HG03108 (cell line): ENCODE measurements around the gene AHRR.

Experiments
- ATAC-seq: cut with Tn5 transposase; IDR thresholded peaks from one replicate; pipeline ENCODE4 v1.9.1; 2021; ENCODE audit warnings: moderate library complexity; ENCODE audit not compliant: unreplicated experiment

Gene AHRR

DNA sequence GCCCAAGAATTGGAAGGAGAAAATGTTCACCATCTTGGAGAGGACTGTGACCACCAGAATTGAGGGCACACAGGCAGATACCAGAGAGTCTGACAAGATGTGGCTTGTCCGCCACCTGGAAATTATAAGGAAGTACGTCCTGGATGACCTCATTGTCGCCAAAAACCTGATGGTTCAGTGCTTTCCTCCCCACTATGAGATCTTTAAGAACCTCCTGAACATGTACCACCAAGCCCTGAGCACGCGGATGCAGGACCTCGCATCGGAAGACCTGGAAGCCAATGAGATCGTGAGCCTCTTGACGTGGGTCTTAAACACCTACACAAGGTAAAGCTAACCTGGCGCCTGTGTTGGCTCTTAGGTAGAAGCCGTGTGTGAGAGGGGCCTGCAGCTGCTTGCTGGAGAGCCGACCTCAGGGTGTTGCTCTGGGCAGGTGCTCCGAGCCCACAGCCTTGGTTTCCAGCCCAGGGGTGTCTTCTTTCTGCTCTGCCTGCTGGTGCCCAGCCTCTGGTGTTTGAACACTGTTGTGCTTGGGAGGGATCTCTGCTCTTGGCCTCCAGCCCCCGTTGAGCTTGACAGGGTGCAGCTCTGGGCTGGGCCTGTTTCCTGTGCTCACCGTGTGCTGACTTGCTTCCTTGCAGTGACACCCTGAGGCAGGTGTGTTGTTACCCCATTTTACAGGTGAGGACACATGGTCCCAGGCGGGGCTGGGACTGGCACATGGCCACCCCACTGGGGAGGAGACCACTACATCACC, 132.4 kb downstream of the AHRR start:
- ATAC-seq, result no peak

DNA sequence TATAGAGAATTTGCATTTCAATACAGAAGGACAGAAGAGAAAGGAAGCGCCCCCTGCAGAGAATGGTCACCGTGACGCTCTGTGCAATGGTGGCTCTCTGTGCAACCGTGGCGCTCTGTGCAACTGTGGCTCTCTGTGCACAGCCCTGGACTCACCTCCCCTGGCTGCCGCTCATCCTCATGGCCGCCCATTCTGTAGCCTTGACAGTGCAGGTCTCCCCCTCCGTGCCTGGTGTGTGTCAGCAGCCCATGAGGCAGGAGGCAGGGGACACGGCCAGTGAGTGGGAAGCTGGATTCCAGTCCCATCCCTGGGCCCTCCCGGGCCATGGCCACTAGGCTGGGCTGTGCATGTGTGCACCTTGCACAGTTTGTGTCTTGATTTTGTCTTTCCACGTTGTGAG, 133.4 kb downstream of the AHRR start:
- ATAC-seq, result no peak

DNA sequence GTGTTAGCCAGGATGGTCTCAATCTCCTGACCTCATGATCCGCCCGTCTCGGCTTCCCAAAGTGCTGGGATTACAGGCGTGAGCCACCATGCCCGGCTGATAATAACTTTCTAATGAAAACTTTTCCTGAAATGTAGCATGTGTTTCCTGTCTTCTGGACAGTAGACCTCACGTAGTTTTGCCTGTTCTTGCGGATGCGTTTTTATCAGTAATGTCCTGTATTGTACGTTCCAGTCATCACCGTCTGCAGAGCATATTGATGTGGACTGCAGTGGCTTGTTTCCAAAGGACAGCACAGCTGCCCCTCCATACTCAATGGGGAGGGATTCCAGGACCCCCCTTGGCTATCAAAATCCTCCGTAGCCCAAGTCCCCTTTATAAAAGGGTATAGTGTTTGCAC, 134.3 kb downstream of the AHRR start:
- no peak for ATAC-seq

DNA sequence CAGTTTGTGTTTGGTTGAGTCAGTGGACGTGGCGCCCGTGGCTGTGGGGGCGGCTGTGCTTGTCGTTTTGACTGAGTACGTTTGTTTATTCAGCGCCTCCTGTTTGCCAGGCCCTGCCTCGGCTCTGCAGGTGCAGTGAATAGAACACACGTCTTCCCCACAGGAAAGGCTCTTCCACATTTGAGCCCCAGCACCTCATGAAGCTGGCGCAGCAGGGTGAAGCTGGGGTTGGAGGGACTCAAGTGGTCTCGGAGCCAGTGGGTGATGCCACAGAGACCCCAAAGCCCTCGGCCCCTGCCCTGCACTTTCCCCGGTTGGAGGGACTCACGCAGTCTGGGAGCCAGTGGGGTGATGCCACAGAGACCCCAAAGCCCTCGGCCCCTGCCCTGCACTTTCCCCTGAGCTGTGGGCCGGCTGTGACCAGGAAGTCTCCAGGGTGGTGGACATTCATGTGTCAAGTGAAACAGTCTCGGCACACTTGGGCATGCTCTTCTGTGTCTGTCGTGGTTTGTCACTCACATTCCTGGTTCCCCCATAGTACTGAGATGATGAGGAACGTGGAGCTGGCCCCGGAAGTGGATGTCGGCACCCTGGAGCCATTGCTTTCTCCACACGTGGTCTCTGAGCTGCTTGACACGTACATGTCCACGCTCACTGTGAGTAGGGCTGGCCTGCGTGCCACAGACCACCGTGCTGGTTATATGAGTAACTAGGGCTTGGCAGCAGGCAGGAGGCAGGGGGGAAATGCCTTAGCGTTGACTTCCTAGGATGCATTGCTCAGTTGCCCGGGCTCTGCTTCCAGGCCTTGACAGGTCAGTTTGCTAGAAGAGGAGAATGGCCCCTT, 135.1 kb downstream of the AHRR start:
- no peak for ATAC-seq

DNA sequence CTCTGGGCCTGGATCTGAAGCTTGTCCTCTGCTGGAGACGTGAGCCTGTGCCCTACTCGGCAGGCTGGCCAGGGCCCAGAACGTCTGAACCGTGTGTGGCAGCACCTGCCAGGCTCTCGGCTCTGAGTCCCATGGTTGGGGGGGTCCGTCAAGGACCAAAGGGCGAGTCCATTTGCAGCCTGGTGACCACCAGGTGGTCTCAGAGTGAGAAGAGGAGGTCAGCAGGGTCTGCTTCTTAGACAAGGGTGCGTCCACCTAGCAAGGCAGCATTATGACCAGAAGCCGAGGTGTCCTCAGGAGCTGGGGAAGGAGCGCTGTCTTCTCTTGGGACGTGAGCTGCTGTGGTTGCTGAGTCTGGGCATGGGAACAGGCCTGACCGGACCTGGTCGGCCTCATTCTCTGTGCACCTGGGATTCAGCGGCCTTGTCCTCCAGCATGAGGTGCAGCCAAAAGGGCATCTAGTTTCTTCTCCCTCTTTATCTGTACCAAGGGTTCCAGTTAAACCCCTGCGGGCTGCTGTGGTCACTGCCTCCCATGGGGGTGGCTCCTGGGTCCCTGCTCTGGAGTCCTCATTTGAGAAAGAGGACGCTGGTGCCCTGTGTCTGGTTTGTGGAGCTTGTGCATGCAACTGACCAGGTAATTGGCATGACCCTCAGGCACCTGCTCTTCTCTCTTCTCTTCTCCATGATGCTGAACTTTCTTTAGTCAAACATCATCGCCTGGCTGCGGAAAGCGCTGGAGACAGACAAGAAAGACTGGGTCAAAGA, 135.9 kb downstream of the AHRR start:
- no peak for ATAC-seq

DNA sequence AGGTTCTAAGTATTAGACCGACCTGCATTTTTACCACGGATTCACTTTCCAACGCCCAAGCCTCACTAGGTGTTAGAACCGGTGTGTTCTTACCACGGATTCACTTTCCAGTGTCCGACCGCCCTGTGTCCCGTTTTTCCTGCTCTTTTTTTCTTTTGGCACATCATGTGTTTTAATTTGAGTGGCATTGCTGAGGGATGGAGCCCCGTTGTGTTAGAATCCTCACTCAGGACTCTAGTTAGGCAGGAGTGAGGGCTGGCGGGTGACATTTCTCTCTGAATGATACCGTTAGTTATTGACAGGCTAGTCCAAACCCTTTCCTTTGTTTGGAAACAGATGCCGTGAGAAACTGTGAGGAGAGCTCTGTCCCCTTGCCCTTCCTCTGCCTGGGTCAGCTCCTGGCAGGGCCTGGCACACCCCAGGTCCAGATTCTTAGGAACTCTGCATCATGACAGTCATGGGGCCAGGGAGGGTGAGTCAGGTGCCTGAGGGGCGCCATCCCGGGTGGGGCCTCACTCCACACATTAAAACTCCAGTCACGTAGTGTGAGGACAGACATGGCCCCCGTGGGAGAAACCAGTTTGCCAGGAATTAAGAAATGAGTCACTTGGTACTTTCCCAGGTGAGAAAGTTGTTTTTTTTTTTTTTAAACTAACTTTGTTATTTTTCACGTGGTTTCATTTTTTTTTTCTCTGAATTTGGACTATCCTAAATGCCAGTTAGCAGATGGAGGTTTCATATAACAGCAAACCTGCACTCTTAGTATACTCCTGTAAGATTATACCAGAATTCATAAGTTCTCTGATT, 137.2 kb downstream of the AHRR start:
- ATAC-seq, result peak; percentile 44

DNA sequence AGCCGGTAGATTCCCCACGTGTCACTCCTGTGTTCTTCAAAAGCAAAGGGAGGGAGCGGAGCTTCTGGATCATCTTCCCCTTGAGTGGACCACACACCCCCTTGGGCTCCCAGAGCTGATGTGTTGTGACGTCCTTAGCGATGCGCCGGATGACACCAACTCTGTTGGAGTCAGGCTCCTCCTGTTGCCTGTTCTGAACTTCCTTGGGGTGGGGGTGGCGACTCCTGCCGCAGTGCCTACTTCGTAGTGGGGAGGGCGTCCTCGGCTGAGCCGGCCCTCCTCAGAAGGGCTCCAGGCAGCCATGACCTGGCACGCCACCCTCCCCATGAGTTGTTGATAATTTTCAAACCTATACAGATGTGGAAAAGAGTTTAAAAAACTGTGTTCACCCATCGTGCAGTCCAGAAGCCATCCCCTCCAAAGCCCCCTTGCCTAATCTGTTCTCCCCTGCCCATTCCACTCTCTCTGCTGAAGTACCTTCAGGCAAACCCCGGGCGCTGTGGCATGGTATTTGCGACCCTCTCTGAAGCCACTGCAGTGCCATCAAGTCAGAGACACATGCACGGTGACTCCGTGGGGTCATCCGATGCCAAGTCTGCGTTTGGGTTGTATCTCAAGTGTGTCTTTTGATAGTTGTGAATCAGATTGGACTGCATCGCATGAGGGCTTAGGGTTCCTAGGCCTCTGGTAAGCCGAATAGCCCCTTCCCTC, 138.2 kb downstream of the AHRR start:
- no peak for ATAC-seq

DNA sequence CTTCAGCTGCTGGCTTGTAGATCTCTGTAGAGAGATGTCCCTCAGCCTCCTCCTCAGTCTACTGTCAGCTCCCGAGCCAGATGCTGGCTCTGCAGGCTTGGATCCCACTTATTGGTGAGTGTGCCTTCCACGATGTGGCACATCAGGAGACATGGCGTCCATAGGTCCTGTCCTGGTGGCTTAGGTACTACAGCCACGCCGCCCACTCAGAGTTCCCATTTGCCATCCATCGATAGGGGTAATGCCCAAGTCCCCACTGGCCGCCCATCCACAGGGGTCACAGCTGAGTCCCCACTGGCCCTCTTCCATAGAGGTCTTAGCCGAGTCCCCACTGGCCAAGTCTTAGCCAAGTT, 138.7 kb downstream of the AHRR start:
- ATAC-seq, result no peak

DNA sequence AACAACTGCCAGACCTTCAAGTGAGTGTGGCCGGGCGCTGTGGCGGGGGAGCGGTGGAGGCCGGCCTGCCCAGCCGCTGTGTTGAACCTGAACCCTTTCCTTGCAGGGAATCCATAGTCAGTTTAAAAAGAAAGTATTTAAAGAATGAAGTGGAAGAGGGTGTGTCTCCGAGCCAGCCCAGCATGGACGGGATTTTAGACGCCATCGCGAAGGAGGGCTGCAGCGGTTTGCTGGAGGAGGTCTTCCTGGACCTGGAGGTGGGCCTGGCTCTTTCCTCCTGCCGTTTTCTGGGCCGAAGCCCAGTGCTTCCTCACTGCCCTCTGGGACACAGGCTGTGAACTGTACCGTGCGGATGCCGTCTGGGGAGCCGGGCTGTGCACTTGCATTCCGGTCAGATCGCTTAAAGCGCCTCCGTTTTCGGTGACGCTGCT, 140.6 kb downstream of the AHRR start:
- no peak for ATAC-seq

DNA sequence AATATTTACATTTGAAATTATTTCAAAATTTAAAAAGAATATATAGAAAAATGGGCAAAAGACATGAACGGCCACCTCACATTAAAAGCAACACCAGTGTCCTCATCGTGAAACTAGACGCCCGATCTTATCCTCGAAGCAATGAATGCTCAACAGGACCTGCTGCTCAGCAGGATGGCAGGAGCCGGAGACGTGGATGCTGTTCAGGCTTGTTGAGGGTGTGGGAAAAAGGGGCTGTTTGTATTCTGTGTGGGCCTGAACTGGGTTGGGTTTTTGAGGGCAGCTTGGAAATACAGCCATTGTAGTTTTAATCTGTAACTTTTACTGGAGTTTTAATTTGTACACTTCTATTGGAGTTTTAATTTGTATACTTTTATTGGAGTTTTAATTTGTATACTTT, 141.8 kb downstream of the AHRR start:
- no peak for ATAC-seq

DNA sequence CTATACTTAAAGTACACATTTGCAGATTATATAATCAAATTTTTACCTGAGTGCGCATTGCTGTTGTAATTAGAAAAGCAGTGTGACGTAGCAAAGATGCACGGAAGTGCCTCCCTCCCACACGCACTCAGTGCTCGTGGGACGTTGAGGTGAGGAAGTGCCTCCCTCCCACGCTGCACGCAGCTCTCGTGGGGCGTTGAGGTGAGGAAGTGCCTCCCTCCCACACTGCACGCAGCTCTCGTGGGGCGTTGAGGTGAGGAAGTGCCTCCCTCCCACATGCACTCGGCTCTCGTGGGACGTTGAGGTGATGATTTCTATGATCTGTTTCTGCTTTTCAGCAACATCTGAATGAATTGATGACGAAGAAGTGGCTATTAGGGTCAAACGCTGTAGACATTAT, 142.4 kb downstream of the AHRR start:
- no peak for ATAC-seq

DNA sequence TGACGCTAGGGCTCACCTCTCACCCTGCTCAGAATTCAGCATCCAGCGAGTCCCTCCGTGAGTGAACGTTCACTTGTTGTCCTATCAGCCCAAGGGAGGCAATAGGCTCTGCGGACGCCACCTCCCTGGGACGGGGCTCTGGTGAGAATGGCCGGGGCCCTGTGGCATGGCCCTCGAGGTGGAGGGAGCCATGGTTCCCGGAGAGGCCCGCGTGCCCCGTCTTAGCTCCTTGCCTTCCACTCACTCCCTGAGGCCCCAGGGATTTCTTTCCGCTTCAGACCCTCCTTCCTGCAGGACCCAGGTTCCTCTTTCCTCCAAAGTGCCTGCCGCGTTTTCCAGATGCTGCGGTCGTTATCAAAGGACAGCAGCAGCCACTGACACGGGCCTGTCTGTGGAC, 142.9 kb downstream of the AHRR start:
- no peak for ATAC-seq

DNA sequence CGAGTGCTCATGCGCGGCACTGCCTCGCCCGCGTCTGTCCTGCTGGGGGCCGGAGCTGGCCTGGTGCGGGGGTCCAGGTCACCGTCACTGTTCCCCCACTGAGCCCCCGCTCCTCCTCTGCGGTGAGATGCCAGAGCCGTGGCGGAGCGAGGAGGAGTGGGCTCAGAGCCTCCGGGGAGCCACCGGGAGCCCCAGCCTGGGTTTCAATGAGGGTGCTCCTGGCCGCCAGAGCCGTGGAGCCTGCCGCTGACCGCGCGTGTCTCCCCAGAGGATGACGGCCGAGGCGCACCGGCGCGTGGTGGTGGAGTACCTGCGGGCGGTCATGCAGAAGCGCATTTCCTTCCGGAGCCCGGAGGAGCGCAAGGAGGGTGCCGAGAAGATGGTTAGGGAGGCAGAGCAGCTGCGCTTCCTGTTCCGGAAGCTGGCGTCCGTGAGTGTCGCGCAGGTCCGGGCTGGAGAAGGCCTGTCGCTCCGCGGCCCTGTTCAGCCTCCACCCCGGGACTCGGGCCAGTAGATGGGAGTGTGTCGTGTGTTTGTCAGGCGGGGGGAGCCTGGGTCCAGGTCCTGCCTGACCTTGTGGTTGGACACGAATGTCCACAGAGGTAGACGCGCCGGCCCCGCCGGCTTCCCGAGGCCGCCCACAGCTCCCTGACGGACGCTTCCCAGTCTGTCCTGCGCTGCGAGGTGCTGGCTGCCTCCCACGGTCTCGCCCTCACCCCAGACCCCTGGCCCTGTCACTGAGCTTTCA, 143.5 kb downstream of the AHRR start:
- no peak for ATAC-seq

DNA sequence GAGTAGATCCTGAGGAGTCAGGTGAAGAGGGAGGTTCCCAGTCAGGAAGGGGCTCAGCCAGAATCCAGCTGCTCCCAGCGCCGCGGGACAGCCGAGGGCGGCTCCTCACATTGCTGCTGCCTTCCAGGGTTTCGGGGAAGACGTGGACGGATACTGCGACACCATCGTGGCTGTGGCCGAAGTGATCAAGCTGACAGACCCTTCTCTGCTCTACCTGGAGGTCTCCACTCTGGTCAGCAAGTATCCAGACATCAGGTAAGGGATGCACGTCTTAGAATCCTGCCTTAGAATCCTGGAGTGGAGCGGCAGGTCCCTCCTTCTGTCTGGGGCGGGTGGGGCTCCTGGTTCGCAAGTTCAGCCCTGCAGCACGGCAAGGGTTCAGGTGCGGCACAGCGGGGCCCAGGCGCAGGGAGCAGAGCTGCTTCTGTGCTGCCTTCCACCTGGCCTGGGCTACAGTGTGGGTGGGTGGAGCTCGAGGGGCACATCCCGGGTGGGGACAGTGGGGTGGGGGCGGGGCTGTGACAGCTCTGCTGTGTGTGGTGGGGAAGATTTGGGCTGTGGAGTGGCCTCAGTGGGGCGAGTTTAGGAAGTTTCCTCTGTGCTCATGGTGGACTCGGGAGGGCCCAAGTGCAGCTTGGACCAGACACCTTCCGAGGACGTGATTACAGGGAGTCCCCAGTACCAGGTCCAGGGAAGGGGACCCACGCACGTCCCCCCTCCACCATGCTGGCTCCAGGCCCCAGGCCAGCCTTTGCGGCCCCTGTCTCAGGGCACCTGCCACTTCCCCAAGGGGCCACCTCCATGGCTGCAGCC, 144.3 kb downstream of the AHRR start:
- ATAC-seq, result no peak

DNA sequence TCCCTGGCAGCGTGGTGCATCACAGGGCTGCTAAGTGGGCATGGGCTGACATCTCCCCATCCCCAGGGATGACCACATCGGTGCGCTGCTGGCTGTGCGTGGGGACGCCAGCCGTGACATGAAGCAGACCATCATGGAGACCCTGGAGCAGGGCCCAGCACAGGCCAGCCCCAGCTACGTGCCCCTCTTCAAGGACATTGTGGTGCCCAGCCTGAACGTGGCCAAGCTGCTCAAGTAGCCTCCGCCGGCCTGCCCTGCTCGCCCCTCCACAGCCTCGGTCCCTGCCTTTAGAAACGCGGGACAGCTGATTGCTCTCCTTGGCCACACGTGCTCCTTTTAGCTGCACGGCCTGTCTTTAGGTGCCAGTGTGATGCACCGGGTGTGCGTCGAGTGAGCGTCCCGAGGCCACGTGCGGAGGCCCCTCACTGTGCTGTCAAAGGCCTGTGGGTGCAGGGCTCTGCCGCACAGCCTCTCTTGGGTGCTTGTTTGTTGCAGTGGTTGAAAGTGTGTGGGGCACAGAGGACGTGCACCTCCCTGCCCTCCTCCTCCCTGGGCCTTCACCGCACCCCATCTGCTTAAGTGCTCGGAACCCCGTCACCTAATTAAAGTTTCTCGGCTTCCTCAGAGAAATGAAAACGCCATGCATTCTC, 145.3 kb downstream of the AHRR start:
- ATAC-seq, result no peak

DNA sequence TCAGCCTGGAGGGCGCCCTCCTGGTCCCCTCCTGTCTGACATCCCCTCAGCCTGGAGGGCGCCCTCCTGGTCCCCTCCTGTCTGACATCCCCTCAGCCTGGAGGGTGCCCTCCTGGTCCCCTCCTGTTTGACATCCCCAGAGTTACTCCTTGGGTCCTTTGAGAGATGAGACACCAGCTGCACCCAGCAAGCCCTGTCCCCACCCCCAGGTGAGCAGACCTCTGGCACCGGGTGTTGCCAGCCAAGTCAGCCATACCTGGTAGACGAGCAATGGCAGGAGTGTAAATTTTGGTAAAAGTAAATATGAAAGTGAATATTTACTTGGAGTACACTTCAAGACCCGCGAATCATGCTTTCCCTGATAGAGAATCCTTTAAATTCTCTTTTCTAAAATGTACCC, 146.9 kb downstream of the AHRR start:
- ATAC-seq, result no peak

DNA sequence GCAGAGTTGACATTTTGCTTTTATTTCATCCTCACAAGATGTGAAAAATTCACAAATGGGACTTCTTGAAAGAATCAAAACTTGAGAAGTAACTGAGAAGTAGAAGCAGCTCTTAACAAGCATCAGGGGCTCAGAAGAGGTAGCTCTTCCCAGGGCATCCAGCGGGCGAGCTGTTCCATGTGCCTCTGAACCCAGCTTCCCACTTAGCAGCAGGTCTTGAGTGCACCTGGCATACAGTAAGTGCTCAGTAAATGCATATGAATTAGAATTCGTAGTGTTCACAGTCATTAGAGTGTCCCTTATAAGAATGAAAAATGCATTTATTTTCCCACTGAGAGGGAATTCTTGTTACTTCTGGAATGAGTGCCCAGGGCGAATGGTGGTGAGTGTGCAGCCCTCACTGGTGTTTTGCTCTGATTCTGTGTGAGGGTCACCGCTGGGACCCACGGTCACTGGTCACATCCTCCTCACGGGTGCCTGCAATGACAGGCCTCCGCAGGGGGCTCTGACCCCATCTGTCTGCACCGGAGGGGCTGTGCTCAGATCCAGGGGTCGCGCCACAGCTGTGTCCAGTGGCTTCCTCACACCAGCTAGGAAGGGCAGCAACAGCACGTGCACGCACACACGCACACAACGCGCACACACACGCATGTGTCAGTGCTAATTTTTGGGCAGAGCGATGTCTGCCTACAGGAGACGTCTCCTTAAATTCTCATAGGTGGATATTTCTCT, 148.4 kb downstream of the AHRR start:
- ATAC-seq, result no peak
